OCI-LY1 (cell line): Measurements from ENCODE around the gene ZNF771.

Experiments
- H2AFZ ChIP-seq: fragments of 200-600 bp; sonication (generic), shearing (Covaris generic); 2 replicates; pipeline ENCODE4 v1.6.0; 2014; ENCODE audit warnings: antibody characterized with exemption, mild to moderate bottlenecking, low read length
- H3F3A ChIP-seq: fragments of 200-600 bp; sonication (generic), shearing (Covaris generic); 2 replicates; pipeline ENCODE4 v1.6.0; 2014; ENCODE audit warnings: mild to moderate bottlenecking, antibody characterized with exemption, low read length, moderate library complexity; ENCODE audit not compliant: insufficient read depth
- H3K27ac ChIP-seq: fragments of 200-600 bp; sonication (generic); 2 replicates; pipeline ENCODE4 v1.5.1; 2014; ENCODE audit warnings: low read length, mixed run types, mild to moderate bottlenecking, low read depth; ENCODE audit not compliant: poor library complexity, severe bottlenecking
- H3K27me3 ChIP-seq: fragments of 200-600 bp; sonication (generic); 2 replicates; pipeline ENCODE4 v1.6.0; 2014; ENCODE audit warnings: antibody characterized with exemption, mild to moderate bottlenecking, low read length, moderate library complexity; ENCODE audit not compliant: insufficient read depth
- H3K36me3 ChIP-seq: fragments of 200-600 bp; sonication (generic); 2 replicates; pipeline ENCODE4 v1.6.1; 2014; ENCODE audit warnings: mild to moderate bottlenecking, antibody characterized with exemption, low read length, moderate library complexity, mixed read lengths; ENCODE audit not compliant: insufficient read depth
- H3K4me1 ChIP-seq: fragments of 200-600 bp; sonication (generic); 2 replicates; pipeline ENCODE4 v1.5.1; 2014; ENCODE audit warnings: mild to moderate bottlenecking, low read length, moderate library complexity; ENCODE audit not compliant: insufficient read depth, severe bottlenecking
- H3K4me2 ChIP-seq: fragments of 200-600 bp; sonication (generic), shearing (Covaris generic); 2 replicates; pipeline ENCODE4 v1.6.1; 2014; ENCODE audit warnings: low read length
- H3K4me3 ChIP-seq: fragments of 200-600 bp; sonication (generic); 2 replicates; pipeline ENCODE4 v1.5.1; 2014; ENCODE audit warnings: low read length, low read depth, mild to moderate bottlenecking, mixed read lengths; ENCODE audit not compliant: poor library complexity, severe bottlenecking
- H3K79me2 ChIP-seq: fragments of 200-600 bp; shearing (Covaris generic); 2 replicates; pipeline ENCODE4 v1.6.1; 2016; ENCODE audit warnings: mixed run types, low read length, mixed read lengths; ENCODE audit not compliant: insufficient read depth
- H3K9ac ChIP-seq: fragments of 200-600 bp; sonication (generic), shearing (Covaris generic); 2 replicates; pipeline ENCODE4 v1.6.1; 2014; ENCODE audit warnings: mild to moderate bottlenecking, low read length, mixed read lengths
- H3K9me2 ChIP-seq: fragments of 200-600 bp; sonication (generic), shearing (Covaris generic); 2 replicates; pipeline ENCODE4 v1.6.1; 2014; ENCODE audit warnings: low read depth, mild to moderate bottlenecking, low read length, mixed read lengths
- H3K9me3 ChIP-seq: fragments of 200-600 bp; shearing (Covaris generic); 2 replicates; pipeline ENCODE4 v1.6.1; 2014; ENCODE audit warnings: low read length, mixed read lengths
- H4K20me1 ChIP-seq: fragments of 200-600 bp; sonication (generic), shearing (Covaris generic); 2 replicates; pipeline ENCODE4 v1.6.0; 2016; ENCODE audit warnings: mild to moderate bottlenecking, low read length; ENCODE audit not compliant: insufficient read depth
- CTCF ChIP-seq: fragments of 200-600 bp; sonication (generic), shearing (Covaris generic); IDR thresholded peaks from 2 replicates; pipeline ENCODE4 v1.5.1; 2017; ENCODE audit warnings: mild to moderate bottlenecking, antibody characterized with exemption, low read length, moderate library complexity, mixed read lengths
- EZH2 ChIP-seq: fragments of 200-600 bp; sonication (generic), shearing (Covaris generic); IDR thresholded peaks from 2 replicates; pipeline ENCODE4 v1.8.0; 2017; ENCODE audit warnings: borderline replicate concordance, mixed run types, mild to moderate bottlenecking, antibody characterized with exemption, low read length, moderate library complexity, mixed read lengths

Gene ZNF771

DNA sequence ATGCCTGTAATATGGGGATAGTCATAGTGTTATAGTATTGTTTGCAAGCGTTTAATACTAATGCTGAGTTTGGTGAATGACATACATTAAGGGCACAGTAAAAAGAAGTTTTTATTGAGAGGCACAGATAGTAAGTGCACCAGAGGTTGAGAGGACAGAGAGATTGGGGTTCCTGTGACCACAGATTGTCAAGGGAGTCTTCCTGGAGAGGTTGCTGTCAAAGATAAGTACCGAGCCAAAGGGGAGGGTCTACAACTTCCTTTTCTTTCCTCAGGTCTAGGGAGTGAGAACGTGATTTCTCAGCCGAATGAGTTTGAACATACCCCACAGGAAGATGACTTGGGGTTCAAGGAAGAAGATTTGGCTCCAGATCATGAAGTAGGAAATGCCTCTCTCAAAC lies 10.3 kb upstream of the ZNF771 start:
- H3K4me2 ChIP-seq: no peak overlapping the region; the same call in 1 of the 2 replicates

GRCh38 chr16:30397776-30398660 lies 9.4 kb upstream of the ZNF771 start:
- Histone ChIP-seq H3K36me3 (peaks cover 30% of the 10 kb centered on the region), H3K4me2 (no peak overlapping the region), H3K9me2 (no peaks in the 10 kb centered on the region), H3K9ac (no peak overlapping the region), H3K4me3 (no peak overlapping the region), H3K9me3 (no peaks in the 10 kb centered on the region), H3K4me1 (peaks cover 35% of the 10 kb centered on the region), H3K27ac (no peak overlapping the region), H2AFZ (no peak overlapping the region), H4K20me1 (no peaks in the 10 kb centered on the region), H3F3A (no peaks in the 10 kb centered on the region), H3K79me2 (no peaks in the 10 kb centered on the region), H3K27me3 (no peaks in the 10 kb centered on the region)
- TF ChIP-seq CTCF (no peak), EZH2 (no peak)

More for the DNA sequence above, 10.3 kb upstream of the ZNF771 start:
- H3K36me3 ChIP-seq: peaks cover 30% of the 10 kb centered on the region
- H3K27ac ChIP-seq: no peak overlapping the region
- no peaks in the 10 kb centered on the region for H3K9me2 ChIP-seq
- H3K79me2 ChIP-seq: no peaks in the 10 kb centered on the region
- H3K4me3 ChIP-seq: no peak overlapping the region
- H3K27me3 ChIP-seq: no peaks in the 10 kb centered on the region
- H3F3A ChIP-seq: no peaks in the 10 kb centered on the region
- H3K4me1 ChIP-seq: peaks cover 35% of the 10 kb centered on the region
- no peaks in the 10 kb centered on the region for H4K20me1 ChIP-seq
- no peak overlapping the region for H2AFZ ChIP-seq
- no peaks in the 10 kb centered on the region for H3K9me3 ChIP-seq
- TF ChIP-seq EZH2 (no peak), CTCF (no peak)
- no peak overlapping the region for H3K9ac ChIP-seq

DNA sequence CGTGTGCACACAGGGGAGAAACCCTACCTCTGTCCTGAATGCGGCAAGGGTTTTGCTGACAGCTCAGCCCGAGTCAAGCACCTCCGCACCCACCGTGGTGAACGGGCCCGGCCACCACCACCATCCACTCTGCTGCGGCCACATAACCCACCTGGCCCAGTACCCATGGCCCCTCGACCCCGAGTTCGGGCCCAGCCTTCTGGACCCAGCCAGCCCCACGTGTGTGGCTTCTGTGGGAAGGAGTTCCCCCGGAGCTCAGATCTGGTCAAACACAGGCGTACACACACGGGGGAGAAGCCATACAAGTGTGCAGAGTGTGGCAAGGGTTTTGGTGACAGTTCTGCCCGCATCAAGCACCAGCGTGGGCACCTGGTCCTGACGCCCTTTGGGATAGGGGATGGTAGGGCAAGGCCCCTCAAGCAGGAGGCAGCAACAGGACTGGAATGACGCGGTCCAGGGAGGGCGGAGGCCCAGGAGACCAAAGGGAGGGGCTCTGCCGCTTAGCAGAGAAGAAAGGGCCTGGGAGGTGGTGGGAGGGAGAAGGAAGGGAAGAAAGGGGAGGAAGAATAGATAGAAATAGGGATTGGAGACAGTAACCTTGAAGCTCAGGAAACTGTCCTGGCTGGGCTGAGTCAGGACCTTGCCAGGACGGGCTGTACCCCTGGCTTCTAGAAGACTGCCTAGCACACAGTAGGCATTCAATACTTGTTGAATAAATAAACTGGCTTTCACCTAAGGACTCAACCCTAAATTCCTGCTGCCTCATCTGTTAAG lies 8.6 kb upstream of the ZNF771 start:
- TF ChIP-seq EZH2 (no peak), CTCF (no peak)
- Histone ChIP-seq H3K79me2 (no peaks in the 10 kb centered on the region), H3K27ac (no peak overlapping the region), H3K27me3 (no peaks in the 10 kb centered on the region), H3K9ac (no peak overlapping the region), H3K9me3 (no peaks in the 10 kb centered on the region), H4K20me1 (no peaks in the 10 kb centered on the region), H3F3A (no peaks in the 10 kb centered on the region), H3K4me3 (no peak overlapping the region), H3K4me2 (no peak overlapping the region), H3K9me2 (no peaks in the 10 kb centered on the region), H3K36me3 (peaks cover 30% of the 10 kb centered on the region), H2AFZ (no peak overlapping the region), H3K4me1 (peaks cover 34% of the 10 kb centered on the region)
